Measurements from ENCODE around the gene TAMALIN.

Gene TAMALIN

DNA sequence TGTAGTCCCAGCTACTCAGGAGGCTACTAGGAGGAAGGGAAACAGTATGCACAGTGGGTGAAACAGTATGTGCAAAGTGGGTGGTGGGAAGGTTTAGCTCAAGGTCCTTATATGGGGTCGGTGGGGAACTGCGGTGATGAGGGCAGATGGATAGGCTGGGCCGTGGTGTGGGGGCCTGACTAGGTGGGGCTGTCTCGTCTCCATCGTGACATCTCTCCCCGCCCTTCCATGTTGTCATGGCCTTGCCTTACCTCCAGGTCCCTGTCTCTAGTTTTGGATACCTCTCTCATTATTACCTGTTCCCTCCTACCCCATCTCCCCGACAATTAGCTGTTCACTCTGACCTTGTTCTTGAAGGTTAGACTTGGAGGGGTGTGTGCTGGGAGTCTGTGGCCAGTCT is 40.1 kb downstream of the TAMALIN start:
- ChIA-PET CTCF (interaction anchor here (1.2 kb wide), 1 partner anchor 22 kb away, joined by 3 read pairs; no protein-coding TSS in a partner anchor), POLR2A (interaction anchor here (1.4 to 1.7 kb wide), 2 partner anchors 9 to 14 kb away, joined by 3 to 8 read pairs; no protein-coding TSS in a partner anchor)
- no peak for TF ChIP-seq ZNF384 (IDR thresholded peaks at IDR 0.05)
- TF ChIP-seq L3MBTL2 (conservative IDR thresholded peaks at IDR 0.05) = no peak
- no peak for TF ChIP-seq LEF1 (IDR thresholded peaks at IDR 0.05; ENCODE audit: borderline replicate concordance)
- no peak for TF ChIP-seq ELF4 (IDR thresholded peaks at IDR 0.05)
- no peak for TF ChIP-seq FOXK2 (IDR thresholded peaks at IDR 0.05)
- no peak for TF ChIP-seq FOXA1 (IDR thresholded peaks at IDR 0.05)
- no peak for TF ChIP-seq BHLHE40 (IDR thresholded peaks at IDR 0.05; ENCODE audit: borderline replicate concordance)
- no peak for TF ChIP-seq SUZ12 (IDR thresholded peaks at IDR 0.05)
- TF ChIP-seq, protein P1, sequence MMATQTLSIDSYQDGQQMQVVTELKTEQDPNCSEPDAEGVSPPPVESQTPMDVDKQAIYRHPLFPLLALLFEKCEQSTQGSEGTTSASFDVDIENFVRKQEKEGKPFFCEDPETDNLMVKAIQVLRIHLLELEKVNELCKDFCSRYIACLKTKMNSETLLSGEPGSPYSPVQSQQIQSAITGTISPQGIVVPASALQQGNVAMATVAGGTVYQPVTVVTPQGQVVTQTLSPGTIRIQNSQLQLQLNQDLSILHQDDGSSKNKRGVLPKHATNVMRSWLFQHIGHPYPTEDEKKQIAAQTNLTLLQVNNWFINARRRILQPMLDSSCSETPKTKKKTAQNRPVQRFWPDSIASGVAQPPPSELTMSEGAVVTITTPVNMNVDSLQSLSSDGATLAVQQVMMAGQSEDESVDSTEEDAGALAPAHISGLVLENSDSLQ (IDR thresholded peaks at IDR 0.05) = no peak
- TF ChIP-seq FOXM1 (IDR thresholded peaks at IDR 0.05; ENCODE audit: borderline replicate concordance) = no peak
- TF ChIP-seq ARNT (IDR thresholded peaks at IDR 0.05) = no peak
- no peak for TF ChIP-seq SP1 (IDR thresholded peaks at IDR 0.05)
- TF ChIP-seq HDGF (IDR thresholded peaks at IDR 0.05; ENCODE audit: borderline replicate concordance) = no peak
- TF ChIP-seq NFRKB (IDR thresholded peaks at IDR 0.05) = no peak
- DNase-seq (ENCODE audit: extremely low spot score) = no peak

GRCh38 chr12:52049286-52049685 is 42.5 kb downstream of the TAMALIN start:
- TF ChIP-seq SP1 (IDR thresholded peaks at IDR 0.05) = no peak
- no peak for DNase-seq (ENCODE audit: extremely low spot score)
- ChIA-PET CTCF (interaction anchor here (1.5 kb wide), 1 partner anchor 24 kb away, joined by 3 read pairs; no protein-coding TSS in a partner anchor), POLR2A (no interaction called here)

DNA sequence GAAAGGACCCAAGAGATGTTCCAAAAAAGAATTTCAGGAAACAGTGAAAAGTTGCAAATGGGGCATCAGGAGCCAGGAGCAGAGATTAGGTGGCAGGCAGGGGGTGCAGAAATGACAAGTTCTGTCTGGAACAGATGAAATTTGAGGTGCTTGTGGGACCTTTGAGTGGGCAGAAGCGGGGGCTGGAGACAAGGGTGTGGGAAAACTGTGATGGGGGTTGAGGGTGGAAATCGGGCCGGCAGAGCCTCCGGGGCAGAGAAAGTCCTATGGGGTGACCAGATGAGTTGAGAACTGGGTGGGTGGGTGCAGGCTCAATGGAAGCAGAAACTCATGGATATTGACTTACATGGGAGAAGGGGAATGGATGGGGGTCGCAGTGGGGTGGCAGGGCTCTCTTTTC is 42.9 kb downstream of the TAMALIN start:
- POLR2A ChIA-PET = no interaction called here
- TF ChIP-seq FOXK2 (IDR thresholded peaks at IDR 0.05) = no peak
- TF ChIP-seq, protein P1 (IDR thresholded peaks at IDR 0.05) = no peak
- no peak for TF ChIP-seq ZNF384 (IDR thresholded peaks at IDR 0.05)
- no peak for TF ChIP-seq TARDBP (IDR thresholded peaks at IDR 0.05)
- no peak for TF ChIP-seq NFRKB (IDR thresholded peaks at IDR 0.05)
- TF ChIP-seq SUZ12 (IDR thresholded peaks at IDR 0.05) = no peak
- no peak for TF ChIP-seq FOXA1 (IDR thresholded peaks at IDR 0.05)
- TF ChIP-seq CTBP1 (IDR thresholded peaks at IDR 0.05; ENCODE audit: borderline replicate concordance) = no peak
- no peak for TF ChIP-seq SP1 (IDR thresholded peaks at IDR 0.05)
- TF ChIP-seq L3MBTL2 (conservative IDR thresholded peaks at IDR 0.05) = no peak
- TF ChIP-seq LEF1 (IDR thresholded peaks at IDR 0.05; ENCODE audit: borderline replicate concordance) = no peak
- TF ChIP-seq FOXM1 (IDR thresholded peaks at IDR 0.05; ENCODE audit: borderline replicate concordance) = no peak
- TF ChIP-seq BHLHE40 (IDR thresholded peaks at IDR 0.05; ENCODE audit: borderline replicate concordance) = no peak
- TF ChIP-seq ELF4 (IDR thresholded peaks at IDR 0.05) = no peak
- no peak for TF ChIP-seq HDGF (IDR thresholded peaks at IDR 0.05; ENCODE audit: borderline replicate concordance)
- no peak for TF ChIP-seq ARNT (IDR thresholded peaks at IDR 0.05)
- no peak for DNase-seq (ENCODE audit: extremely low spot score)

GRCh38 chr12:52050116-52050757 is 43.5 kb downstream of the TAMALIN start:
- ChIA-PET CTCF (interaction anchor here (1.1 kb wide), 2 partner anchors 21 to 26 kb away, joined by 3 read pairs; no protein-coding TSS in a partner anchor), POLR2A (interaction anchor here (2.0 to 2.1 kb wide), 2 partner anchors 20 to 25 kb away, joined by 8 to 9 read pairs; partner anchors contain the start of gene ATG101)
- TF ChIP-seq SP1 (IDR thresholded peaks at IDR 0.05) = no peak
- no peak for TF ChIP-seq BHLHE40 (IDR thresholded peaks at IDR 0.05; ENCODE audit: borderline replicate concordance)
- no peak for TF ChIP-seq FOXM1 (IDR thresholded peaks at IDR 0.05; ENCODE audit: borderline replicate concordance)
- TF ChIP-seq TARDBP (IDR thresholded peaks at IDR 0.05) = no peak
- TF ChIP-seq ZNF384 (IDR thresholded peaks at IDR 0.05) = no peak
- TF ChIP-seq, protein P1 (IDR thresholded peaks at IDR 0.05) = no peak
- TF ChIP-seq ARNT (IDR thresholded peaks at IDR 0.05) = no peak
- TF ChIP-seq FOXA1 (IDR thresholded peaks at IDR 0.05) = no peak
- TF ChIP-seq NFRKB (IDR thresholded peaks at IDR 0.05) = no peak
- TF ChIP-seq SUZ12 (IDR thresholded peaks at IDR 0.05) = no peak
- no peak for TF ChIP-seq LEF1 (IDR thresholded peaks at IDR 0.05; ENCODE audit: borderline replicate concordance)
- no peak for TF ChIP-seq L3MBTL2 (conservative IDR thresholded peaks at IDR 0.05)
- TF ChIP-seq ELF4 (IDR thresholded peaks at IDR 0.05) = no peak
- no peak for TF ChIP-seq HDGF (IDR thresholded peaks at IDR 0.05; ENCODE audit: borderline replicate concordance)
- TF ChIP-seq FOXK2 (IDR thresholded peaks at IDR 0.05) = no peak
- TF ChIP-seq CTBP1 (IDR thresholded peaks at IDR 0.05; ENCODE audit: borderline replicate concordance) = no peak
- DNase-seq (ENCODE audit: extremely low spot score) = no peak

More for the DNA sequence above, 42.9 kb downstream of the TAMALIN start:
- CTCF ChIA-PET = no interaction called here

DNA sequence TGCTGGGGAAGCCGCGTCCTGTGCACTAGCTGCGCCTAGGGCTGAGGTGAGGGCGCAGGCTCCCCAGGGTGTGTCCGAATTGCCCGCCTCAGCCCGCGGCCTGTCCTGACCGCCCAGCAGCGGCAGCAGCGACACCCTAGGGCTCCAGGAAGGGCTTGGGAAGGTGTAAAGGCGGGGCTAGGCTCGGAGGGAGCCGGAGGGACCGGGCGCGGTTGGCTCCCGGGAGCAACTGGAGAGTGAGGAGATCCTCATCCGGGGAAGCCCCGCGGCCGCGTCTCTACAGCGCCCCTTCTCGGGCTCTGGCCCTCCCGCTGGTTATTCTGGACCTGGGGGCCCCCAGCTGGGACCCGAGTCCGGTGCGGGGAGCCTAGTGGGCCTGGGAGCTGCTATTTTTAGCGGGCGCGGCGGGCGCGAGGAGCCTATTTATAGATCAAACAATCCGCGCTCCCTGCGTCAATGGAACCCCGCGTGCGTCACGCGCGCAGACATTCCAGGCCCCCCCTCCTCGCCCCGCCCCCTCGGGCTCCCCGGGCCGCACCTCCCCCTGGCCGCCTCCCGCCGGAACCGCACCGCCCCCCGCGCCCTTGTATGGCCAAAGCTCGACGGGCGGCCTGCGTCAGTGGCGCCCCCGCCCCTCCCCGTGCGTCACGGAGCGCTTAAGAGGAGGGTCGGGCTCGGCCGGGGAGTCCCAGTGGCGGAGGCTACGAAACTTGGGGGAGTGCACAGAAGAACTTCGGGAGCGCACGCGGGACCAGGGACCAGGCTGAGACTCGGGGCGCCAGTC is 44.2 kb downstream of the TAMALIN start, which contains the start of gene NR4A1:
NR4A1 (plus strand) TSS at position 685 of the 784 bp plus-strand sequence. CDS start 2,887 bp downstream, outside the sequence.
- peak; percentile 87 for DNase-seq (ENCODE audit: extremely low spot score)
- CTCF ChIA-PET = interaction anchor here (1.1 to 1.5 kb wide), 4 partner anchors 12 to 27 kb away, joined by 3 to 7 read pairs (median 4); no protein-coding TSS in a partner anchor
- POLR2A ChIA-PET = interaction anchor here (0.8 to 2.1 kb wide), 5 partner anchors 9 to 28 kb away, joined by 3 to 11 read pairs (median 8); partner anchors contain the start of gene ATG101
- TF ChIP-seq HDGF (IDR thresholded peaks at IDR 0.05; ENCODE audit: borderline replicate concordance) = no peak
- TF ChIP-seq L3MBTL2 (conservative IDR thresholded peaks at IDR 0.05) = no peak; the same call in 1 of the 2 replicates
- TF ChIP-seq SUZ12 (IDR thresholded peaks at IDR 0.05) = no peak
